Astrocyte of the spinal cord (primary cell): ENCODE measurements around the gene GAS7.

Experiments used
- DNase-seq: peaks from one replicate; pipeline ENCODE4 v3.0.0; 2011; ENCODE audit warnings: low read depth, low spot score
- H3K4me3 ChIP-seq: 2 replicates; pipeline ENCODE4 v1.5.1; 2011; ENCODE audit warnings: low read depth, mild to moderate bottlenecking, low read length, moderate library complexity
- CTCF ChIP-seq: IDR thresholded peaks from 2 replicates; pipeline ENCODE4 v1.5.1; 2012; ENCODE audit warnings: low read depth, mild to moderate bottlenecking, low read length, inconsistent platforms
- in situ Hi-C: cut with HindIII; loops from 2 replicates; pipeline ENCODE4 v1.10.0; 2017; ENCODE audit warnings: low sequenced_read_pairs

The GAS7 gene

GRCh38 chr17:9905902-9906301 lies 292.5 kb downstream of the GAS7 start:
- in situ Hi-C loops: no loop called here
- H3K4me3 ChIP-seq: no peak overlapping the region
- peak; percentile 50 for TF ChIP-seq CTCF
- no peak for DNase-seq

- DNase-seq: no peak
- in situ Hi-C loops: no loop called here
- H3K4me3 ChIP-seq: no peak within 1 kb of the TSS
- no peak for TF ChIP-seq CTCF
These were observed 293.4 kb downstream of the GAS7 start, which contains the start of gene RCVRN for GRCh38 chr17:9905078-9905415. Gene RCVRN (minus strand): TSS chr17:9905271. CDS start chr17:9905180, 91 bp downstream.

- no peak overlapping the region for H3K4me3 ChIP-seq
- no peak for DNase-seq
- in situ Hi-C loops: no loop called here
- no peak for TF ChIP-seq CTCF
These were observed 293.9 kb downstream of the GAS7 start for GRCh38 chr17:9904277-9905077.

- no peak for DNase-seq
- in situ Hi-C loops: no loop called here
- no peak for TF ChIP-seq CTCF
- H3K4me3 ChIP-seq: no peak overlapping the region
These were observed 296.3 kb downstream of the GAS7 start for GRCh38 chr17:9902120-9902519.

- H3K4me3 ChIP-seq: no peak overlapping the region
- in situ Hi-C loops: no loop called here
- peak; percentile 51 for DNase-seq
- TF ChIP-seq CTCF: no peak
These were observed 297.6 kb downstream of the GAS7 start for GRCh38 chr17:9900784-9901183.

GRCh38 chr17:9900044-9900594 lies 298.3 kb downstream of the GAS7 start:
- TF ChIP-seq CTCF: no peak
- DNase-seq: no peak
- no peak overlapping the region for H3K4me3 ChIP-seq
- in situ Hi-C loops: no loop called here
